Uterus (tissue), 4 donors: Measurements from ENCODE around the gene HDDC3. TPM values are rescaled to one million over a fixed set of nuclear protein-coding genes. Genes with fewer than 3 reads are reported as not detected.

Source experiments
- DNase-seq, 2 donors: peaks; one replicate each; pipeline ENCODE4 v3.0.0-alpha.2; 2019 to 2020
- H3K27ac ChIP-seq, 2 donors: fragments of 200-600 bp; sonication (generic); 1 replicate in 1 of 2; 2 replicates in 1 of 2; pipeline ENCODE4 v1.5.1; 2016 to 2018
- H3K27me3 ChIP-seq, 2 donors: fragments of 200-600 bp; sonication (generic); one replicate each; pipeline ENCODE4 v1.5.1; 2018 to 2019; ENCODE audit warnings: control low read depth in 1 of 2
- H3K36me3 ChIP-seq, 2 donors: fragments of 200-600 bp; sonication (generic); one replicate each; pipeline ENCODE4 v1.5.1; 2019; ENCODE audit warnings: control low read depth in 1 of 2
- H3K4me1 ChIP-seq, 2 donors: fragments of 200-600 bp; sonication (generic); one replicate each; pipeline ENCODE4 v1.5.1; 2018 to 2019; ENCODE audit warnings: control low read depth in 1 of 2
- H3K4me3 ChIP-seq, 2 donors: fragments of 200-600 bp; sonication (generic); 1 replicate in 1 of 2; 2 replicates in 1 of 2; pipeline ENCODE4 v1.5.1; 2018 to 2019; ENCODE audit warnings: mild to moderate bottlenecking in 1 of 2
- H3K9me3 ChIP-seq, 2 donors: fragments of 200-600 bp; sonication (generic); one replicate each; pipeline ENCODE4 v1.5.1; 2019; ENCODE audit warnings: control low read depth in 1 of 2
- CTCF ChIP-seq, 4 experiments: fragments of 200-600 bp in 2 of 4; fragments of 450-650 bp in 2 of 4; sonication (generic) in 2 of 4; IDR thresholded peaks; one replicate each; pipeline ENCODE4 v1.5.1; 2016 to 2019; ENCODE audit warnings: antibody characterized with exemption in 4 of 4, mild to moderate bottlenecking in 2 of 4, moderate library complexity in 1 of 4
- POLR2A ChIP-seq, 2 donors: fragments of 450-650 bp; IDR thresholded peaks; one replicate each; pipeline ENCODE4 v1.6.1; 2016; ENCODE audit warnings: antibody characterized with exemption in 2 of 2, mild to moderate bottlenecking in 1 of 2, moderate library complexity in 1 of 2
- intact Hi-C: fragments of 100-400 bp; cut with DNase I; formaldehyde crosslinking; loops from one replicate; pipeline ENCODE4 v1.15.1; 2023; ENCODE audit warnings: low total_unique reads
- total RNA-seq, 4 donors: library from RNA; depleted of rRNA in 3 of 4; stranded (reverse); fragments of >200 nt in 3 of 4; gene quantifications; one replicate each; pipeline versions ENCODE4 v1.1.0 to v1.2.4, GENCODE V29; 2014 to 2023
- donor health status: DM: yes; HTN: yes; CAD: no.

Gene HDDC3
- total RNA-seq, 4 donors from 2014 or later: 0.59 to 14.0 (median 7.2) TPM

- intact Hi-C loops: no loop called here
- TF ChIP-seq POLR2A (IDR thresholded peaks at IDR 0.05): no peak
- TF ChIP-seq CTCF (IDR thresholded peaks at IDR 0.05): no peak
These were observed 17.8 kb upstream of the HDDC3 start for GRCh38 chr15:90949979-90950675.

GRCh38 chr15:90948506-90948905 is 16.2 kb upstream of the HDDC3 start:
- intact Hi-C loops: no loop called here
- Histone ChIP-seq H3K4me1 (no peaks in the 10 kb centered on the region), H3K4me3 (no peak overlapping the region), H3K9me3 (no peaks in the 10 kb centered on the region), H3K27me3 (no peaks in the 10 kb centered on the region), H3K36me3 (no peaks in the 10 kb centered on the region), H3K27ac (no peak overlapping the region)
- no peak for DNase-seq
- no peak for TF ChIP-seq POLR2A (IDR thresholded peaks at IDR 0.05)
- no peak for TF ChIP-seq CTCF (IDR thresholded peaks at IDR 0.05)

More at GRCh38 chr15:90949979-90950675, 17.8 kb upstream of the HDDC3 start:
- H3K27ac ChIP-seq: no peak overlapping the region
- no peaks in the 10 kb centered on the region for H3K9me3 ChIP-seq
- DNase-seq: no peak
- H3K4me1 ChIP-seq: no peaks in the 10 kb centered on the region
- H3K4me3 ChIP-seq: no peak overlapping the region
- no peaks in the 10 kb centered on the region for H3K27me3 ChIP-seq
- no peaks in the 10 kb centered on the region for H3K36me3 ChIP-seq

- Histone ChIP-seq H3K27ac (no peak overlapping the region), H3K4me1 (no peaks in the 10 kb centered on the region), H3K9me3 (no peaks in the 10 kb centered on the region), H3K27me3 (no peaks in the 10 kb centered on the region), H3K36me3 (no peaks in the 10 kb centered on the region), H3K4me3 (no peak overlapping the region)
- TF ChIP-seq POLR2A (IDR thresholded peaks at IDR 0.05): no peak
- no peak for TF ChIP-seq CTCF (IDR thresholded peaks at IDR 0.05)
- no peak for DNase-seq
- intact Hi-C loops: no loop called here
These were observed 15.4 kb upstream of the HDDC3 start for GRCh38 chr15:90947577-90948357.

- H3K4me1 ChIP-seq: no peaks in the 10 kb centered on the region
- no peak overlapping the region for H3K27ac ChIP-seq
- TF ChIP-seq CTCF (IDR thresholded peaks at IDR 0.05) (no peak), POLR2A (IDR thresholded peaks at IDR 0.05) (no peak)
- no peaks in the 10 kb centered on the region for H3K36me3 ChIP-seq
- no peak for DNase-seq
- H3K27me3 ChIP-seq: no peaks in the 10 kb centered on the region
- H3K4me3 ChIP-seq: no peak overlapping the region
- H3K9me3 ChIP-seq: no peaks in the 10 kb centered on the region
- intact Hi-C loops: no loop called here
These were observed 14.7 kb upstream of the HDDC3 start for GRCh38 chr15:90946941-90947576.

DNA sequence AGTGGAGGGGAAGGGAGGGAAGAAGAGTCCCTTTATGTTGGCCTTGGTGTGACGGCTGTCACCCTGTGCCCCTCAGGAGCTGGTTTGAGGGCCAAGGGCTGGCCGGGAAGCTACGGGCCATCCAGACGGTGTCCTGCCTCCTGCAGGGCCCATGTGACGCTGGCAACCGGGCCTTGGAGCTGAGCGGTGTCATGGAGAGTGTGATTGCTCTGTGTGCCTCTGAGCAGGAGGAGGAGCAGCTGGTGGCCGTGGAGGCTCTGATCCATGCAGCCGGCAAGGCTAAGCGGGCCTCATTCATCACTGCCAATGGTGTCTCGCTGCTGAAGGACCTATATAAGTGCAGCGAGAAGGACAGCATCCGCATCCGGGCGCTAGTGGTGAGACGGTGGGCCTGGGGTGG is 14.2 kb upstream of the HDDC3 start:
- Histone ChIP-seq H3K36me3 (no peaks in the 10 kb centered on the region), H3K27me3 (no peaks in the 10 kb centered on the region), H3K9me3 (no peaks in the 10 kb centered on the region), H3K4me3 (no peak overlapping the region), H3K4me1 (no peaks in the 10 kb centered on the region), H3K27ac (no peak overlapping the region)
- intact Hi-C loops: no loop called here
- TF ChIP-seq CTCF (IDR thresholded peaks at IDR 0.05) (no peak), POLR2A (IDR thresholded peaks at IDR 0.05) (no peak)
- DNase-seq: no peak
